Gastrocnemius medialis (tissue), 4 donors: ENCODE data around the gene CRHR1. TPM values are rescaled to one million over a fixed set of nuclear protein-coding genes. Genes with fewer than 3 reads are reported as not detected.

Source experiments
- ATAC-seq, 2 donors: fragments of 150-250 bp; one replicate each; pipeline ENCODE4 v1.9.1; 2016
- DNase-seq, 2 donors: peaks; one replicate each; pipeline ENCODE4 v3.0.0-alpha.2; 2019
- H3K27ac ChIP-seq, 4 donors: fragments of 200-600 bp; sonication (generic); 1 replicate in 1 of 4; 2 replicates in 3 of 4; pipeline ENCODE4 v1.5.1; 2016 to 2018; ENCODE audit warnings: mild to moderate bottlenecking in 2 of 4, moderate library complexity in 1 of 4
- H3K27me3 ChIP-seq, 3 donors: fragments of 200-600 bp; sonication (generic) in 2 of 3; 1 replicate in 1 of 3; 2 replicates in 2 of 3; pipeline versions ENCODE4 v1.5.1 to v1.6.0; 2016 to 2019; ENCODE audit warnings: mild to moderate bottlenecking in 1 of 3, moderate library complexity in 1 of 3
- H3K36me3 ChIP-seq, 2 donors: fragments of 200-600 bp; sonication (generic) in 1 of 2; one replicate each; pipeline ENCODE4 v1.5.1; 2017 to 2018
- H3K4me1 ChIP-seq, 2 donors: fragments of 200-600 bp; sonication (generic) in 1 of 2; one replicate each; pipeline ENCODE4 v1.5.1; 2016 to 2017; ENCODE audit warnings: mild to moderate bottlenecking in 2 of 2
- H3K4me3 ChIP-seq, 4 donors: fragments of 200-600 bp; sonication (generic) in 3 of 4; 1 replicate in 1 of 4; 2 replicates in 3 of 4; pipeline ENCODE4 v1.5.1; 2016 to 2019; ENCODE audit warnings: mild to moderate bottlenecking in 2 of 4
- H3K9me3 ChIP-seq, 3 donors: fragments of 200-600 bp; sonication (generic) in 2 of 3; 1 replicate in 1 of 3; 2 replicates in 2 of 3; pipeline ENCODE4 v1.5.1; 2016 to 2019
- CTCF ChIP-seq, 5 experiments: fragments of 450-650 bp in 3 of 5; fragments of 200-600 bp in 2 of 5; sonication (generic) in 2 of 5; IDR thresholded peaks in 4 of 5; conservative IDR thresholded peaks in 1 of 5; 1 replicate in 4 of 5; 2 replicates in 1 of 5; pipeline ENCODE4 v1.5.1; 2016 to 2019; ENCODE audit warnings: antibody characterized with exemption in 5 of 5, mild to moderate bottlenecking in 3 of 5, moderate library complexity in 3 of 5
- POLR2A ChIP-seq, 2 donors: fragments of 450-650 bp; IDR thresholded peaks; one replicate each; pipeline ENCODE4 v1.6.1; 2017; ENCODE audit warnings: antibody characterized with exemption in 2 of 2, mild to moderate bottlenecking in 2 of 2, moderate library complexity in 2 of 2
- in situ Hi-C, 4 donors: fragments of 200-750 bp; cut with MboI; loops; one replicate each; pipeline versions ENCODE4 v1.15.0 to v1.8.0; 2017; ENCODE audit warnings: low sequenced_read_pairs in 4 of 4
- intact Hi-C: fragments of 100-400 bp; cut with DNase I; formaldehyde crosslinking; loops from one replicate; pipeline ENCODE4 v1.15.1; 2023; ENCODE audit warnings: low total_unique reads
- total RNA-seq, 4 donors: library from RNA; depleted of rRNA; stranded (reverse); fragments of >200 nt; gene quantifications; one replicate each; pipeline versions ENCODE4 v1.1.0 to v1.2.3, GENCODE V29; 2016

The CRHR1 gene
- total RNA-seq, 4 donors from 2014 or later, result not detected

GRCh38 chr17:45745601-45746494 is 38.3 kb upstream of the CRHR1 start:
- Histone ChIP-seq H3K9me3 (no peaks in the 10 kb centered on the region), H3K27ac (no peak overlapping the region), H3K36me3 (no peaks in the 10 kb centered on the region), H3K4me1 (peaks cover 7 to 14% of the 10 kb centered on the region in 2 donors), H3K4me3 (no peak overlapping the region), H3K27me3 (no peaks in the 10 kb centered on the region)
- DNase-seq, result no peak
- in situ Hi-C loops (no loop called here), intact Hi-C loops (no loop called here)
- TF ChIP-seq CTCF (IDR thresholded peaks at IDR 0.05 in 4 of 5, conservative IDR thresholded peaks at IDR 0.05 in 1 of 5) (no peak), POLR2A (IDR thresholded peaks at IDR 0.05) (no peak)
- ATAC-seq, result no peak

GRCh38 chr17:45747911-45748310 is 36.2 kb upstream of the CRHR1 start:
- no peaks in the 10 kb centered on the region for H3K27me3 ChIP-seq
- no peaks in the 10 kb centered on the region for H3K36me3 ChIP-seq
- no peak overlapping the region for H3K4me3 ChIP-seq
- H3K27ac ChIP-seq, result no peak overlapping the region
- in situ Hi-C loops, result no loop called here
- peaks cover 0 to 5% of the 10 kb centered on the region in 2 donors for H3K4me1 ChIP-seq
- TF ChIP-seq POLR2A (IDR thresholded peaks at IDR 0.05) (no peak), CTCF (IDR thresholded peaks at IDR 0.05 in 4 of 5, conservative IDR thresholded peaks at IDR 0.05 in 1 of 5) (no peak)
- ATAC-seq (no peak), DNase-seq (no peak)
- H3K9me3 ChIP-seq, result no peaks in the 10 kb centered on the region
- intact Hi-C loops, result no loop called here

- Histone ChIP-seq H3K36me3 (no peaks in the 10 kb centered on the region), H3K4me3 (no peak overlapping the region), H3K27me3 (peaks cover 0 to 4% (median 3%) of the 10 kb centered on the region in 3 donors), H3K27ac (no peak overlapping the region), H3K9me3 (no peaks in the 10 kb centered on the region), H3K4me1 (peaks cover 0 to 3% of the 10 kb centered on the region in 2 donors)
- TF ChIP-seq POLR2A (IDR thresholded peaks at IDR 0.05), result no peak
- DNase-seq (no peak), ATAC-seq (no peak)
- intact Hi-C loops, result no loop called here
- in situ Hi-C loops, result no loop called here
These were observed 35.3 kb upstream of the CRHR1 start for GRCh38 chr17:45748731-45749310.

GRCh38 chr17:45749831-45750335 is 34.2 kb upstream of the CRHR1 start:
- Histone ChIP-seq H3K4me3 (no peak overlapping the region), H3K27ac (no peak overlapping the region), H3K4me1 (no peaks in the 10 kb centered on the region), H3K36me3 (no peaks in the 10 kb centered on the region), H3K9me3 (no peaks in the 10 kb centered on the region), H3K27me3 (peaks cover 0 to 11% (median 8%) of the 10 kb centered on the region in 3 donors)
- TF ChIP-seq CTCF (IDR thresholded peaks at IDR 0.05 in 4 of 5, conservative IDR thresholded peaks at IDR 0.05 in 1 of 5), result no peak
- no peak for TF ChIP-seq POLR2A (IDR thresholded peaks at IDR 0.05)
- DNase-seq (no peak), ATAC-seq (no peak)
- in situ Hi-C loops (no loop called here), intact Hi-C loops (no loop called here)

GRCh38 chr17:45750779-45751440 is 33.2 kb upstream of the CRHR1 start:
- intact Hi-C loops (no loop called here), in situ Hi-C loops (no loop called here)
- Histone ChIP-seq H3K4me1 (no peaks in the 10 kb centered on the region), H3K4me3 (no peak overlapping the region), H3K9me3 (no peaks in the 10 kb centered on the region), H3K27me3 (peaks cover 0 to 20% (median 10%) of the 10 kb centered on the region in 3 donors), H3K36me3 (no peaks in the 10 kb centered on the region), H3K27ac (no peak overlapping the region)
- no peak for ATAC-seq
- DNase-seq, result no peak
- TF ChIP-seq CTCF (IDR thresholded peaks at IDR 0.05 in 4 of 5, conservative IDR thresholded peaks at IDR 0.05 in 1 of 5), result no peak
- TF ChIP-seq POLR2A (IDR thresholded peaks at IDR 0.05), result no peak
